ENCODE results near the gene ITGB2. TPM values are rescaled to one million over a fixed set of nuclear protein-coding genes. Genes with fewer than 3 reads are reported as not detected.

ITGB2 gene
- total and polyA plus RNA-seq, 11 donors, result 6.1 to 253 (median 20.6) TPM

GRCh38 chr21:44886113-44887075, 34.3 kb downstream of the ITGB2 start:
- no peaks in the 10 kb centered on the region for H3K9me3 ChIP-seq
- H3K27me3 ChIP-seq, result no peaks in the 10 kb centered on the region
- no peak overlapping the region for H3K27ac ChIP-seq
- DNase-seq (peak in 2 of 5 donors; percentile 15 to 46), ATAC-seq (no peak)
- intact Hi-C loops (cut with DNase I), result no loop called here
- TF ChIP-seq CTCF (IDR thresholded peaks at IDR 0.05), result no peak
- TF ChIP-seq POLR2A (IDR thresholded peaks at IDR 0.05), result no peak
- H3K4me3 ChIP-seq, result no peak overlapping the region
- H3K36me3 ChIP-seq, result peaks cover 0 to 57% (median 0%) of the 10 kb centered on the region in 9 donors
- H3K4me1 ChIP-seq, result peaks cover 0 to 23% (median 2%) of the 10 kb centered on the region in 12 donors
- WGBS, 4 donors, result 86 to 91% (median 90%) methylated on average over 25 to 44 of the region's 44 CpGs

GRCh38 chr21:44885615-44886014, 35.1 kb downstream of the ITGB2 start:
- H3K27me3 ChIP-seq, result no peaks in the 10 kb centered on the region
- DNase-seq, result peak in 3 of 5 donors; percentile 6 to 38 (median 8)
- TF ChIP-seq POLR2A (IDR thresholded peaks at IDR 0.05), result no peak
- no peak for TF ChIP-seq CTCF (IDR thresholded peaks at IDR 0.05)

GRCh38 chr21:44884097-44884496, 36.6 kb downstream of the ITGB2 start:
- H3K9me3 ChIP-seq, result no peaks in the 10 kb centered on the region
- peak in 3 of 5 donors; percentile 14 to 42 (median 18) for DNase-seq
- no peak for ATAC-seq

More at GRCh38 chr21:44885615-44886014, 35.1 kb downstream of the ITGB2 start:
- no peak for ATAC-seq
- peaks cover 0 to 49% (median 0%) of the 10 kb centered on the region in 9 donors for H3K36me3 ChIP-seq
- intact Hi-C loops (cut with DNase I), result no loop called here
- no peak overlapping the region for H3K4me3 ChIP-seq
- no peak overlapping the region for H3K27ac ChIP-seq
- 79 to 86% (median 84%) methylated on average over 11 of the region's 11 CpGs for WGBS, 4 donors
- H3K9me3 ChIP-seq, result no peaks in the 10 kb centered on the region
- H3K4me1 ChIP-seq, result peaks cover 0 to 31% (median 5%) of the 10 kb centered on the region in 12 donors

More at GRCh38 chr21:44884097-44884496, 36.6 kb downstream of the ITGB2 start:
- 67 to 82% (median 74%) methylated on average over 5 to 7 of the region's 7 CpGs for WGBS, 4 donors
- intact Hi-C loops (cut with DNase I), result no loop called here
- Histone ChIP-seq H3K36me3 (peaks cover 0 to 34% (median 0%) of the 10 kb centered on the region in 9 donors), H3K4me1 (peaks cover 0 to 46% (median 5%) of the 10 kb centered on the region in 12 donors), H3K27ac (no peak overlapping the region), H3K4me3 (no peak overlapping the region), H3K27me3 (no peaks in the 10 kb centered on the region)
- no peak for TF ChIP-seq CTCF (IDR thresholded peaks at IDR 0.05)
- TF ChIP-seq POLR2A (IDR thresholded peaks at IDR 0.05), result no peak

All from heart left ventricle (tissue), 16 donors.